Measurements from ENCODE around the gene SLC18A3.

SLC18A3 gene

GRCh38 chr10:49655099-49655498 lies 45.0 kb downstream of the SLC18A3 start:
- Histone ChIP-seq H3K9me3 (no peaks in the 10 kb centered on the region), H3K4me1 (no peaks in the 10 kb centered on the region), H3K27me3 (no peaks in the 10 kb centered on the region), H3K36me3 (no peaks in the 10 kb centered on the region), H3K4me3 (ENCODE audit: low read depth, low read length) (no peak overlapping the region)
- DNase-seq: no peak
- TF ChIP-seq, protein P1, sequence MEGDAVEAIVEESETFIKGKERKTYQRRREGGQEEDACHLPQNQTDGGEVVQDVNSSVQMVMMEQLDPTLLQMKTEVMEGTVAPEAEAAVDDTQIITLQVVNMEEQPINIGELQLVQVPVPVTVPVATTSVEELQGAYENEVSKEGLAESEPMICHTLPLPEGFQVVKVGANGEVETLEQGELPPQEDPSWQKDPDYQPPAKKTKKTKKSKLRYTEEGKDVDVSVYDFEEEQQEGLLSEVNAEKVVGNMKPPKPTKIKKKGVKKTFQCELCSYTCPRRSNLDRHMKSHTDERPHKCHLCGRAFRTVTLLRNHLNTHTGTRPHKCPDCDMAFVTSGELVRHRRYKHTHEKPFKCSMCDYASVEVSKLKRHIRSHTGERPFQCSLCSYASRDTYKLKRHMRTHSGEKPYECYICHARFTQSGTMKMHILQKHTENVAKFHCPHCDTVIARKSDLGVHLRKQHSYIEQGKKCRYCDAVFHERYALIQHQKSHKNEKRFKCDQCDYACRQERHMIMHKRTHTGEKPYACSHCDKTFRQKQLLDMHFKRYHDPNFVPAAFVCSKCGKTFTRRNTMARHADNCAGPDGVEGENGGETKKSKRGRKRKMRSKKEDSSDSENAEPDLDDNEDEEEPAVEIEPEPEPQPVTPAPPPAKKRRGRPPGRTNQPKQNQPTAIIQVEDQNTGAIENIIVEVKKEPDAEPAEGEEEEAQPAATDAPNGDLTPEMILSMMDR (IDR thresholded peaks at IDR 0.05; ENCODE audit: low read depth, low read length): no peak

DNA sequence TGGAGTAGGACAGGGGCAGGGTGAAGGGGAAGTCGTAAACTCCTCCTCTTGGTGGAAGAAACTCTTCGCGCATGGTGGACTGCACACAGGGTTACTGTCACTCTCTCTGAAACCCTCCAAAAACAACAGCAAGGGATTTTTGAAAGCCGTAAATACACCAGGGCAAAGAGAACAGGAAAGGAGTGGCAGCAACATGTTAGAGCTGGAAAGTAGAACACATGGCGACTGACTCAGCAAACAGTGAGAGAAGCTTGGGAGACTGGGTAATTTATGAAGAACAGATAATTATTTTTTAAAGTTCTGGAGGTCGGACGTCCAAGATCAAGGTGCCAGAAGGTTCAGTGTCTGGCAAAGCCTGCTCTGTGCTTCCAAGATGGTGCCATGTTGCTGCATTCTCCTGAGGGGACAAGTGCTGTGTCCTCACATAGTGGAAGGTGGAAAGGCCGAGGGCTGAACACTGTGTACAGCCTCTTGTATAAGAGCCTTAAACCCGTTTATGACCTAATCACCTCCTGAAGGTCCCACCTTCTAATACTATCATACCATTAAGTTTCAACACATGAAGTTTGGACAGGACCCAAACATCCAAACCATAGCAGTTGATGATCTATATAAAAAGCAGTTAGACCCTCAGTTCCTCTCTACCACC lies 46.9 kb downstream of the SLC18A3 start:
- Histone ChIP-seq H3K9me3 (no peaks in the 10 kb centered on the region), H3K36me3 (no peaks in the 10 kb centered on the region), H3K4me1 (no peaks in the 10 kb centered on the region), H3K4me3 (ENCODE audit: low read depth, low read length) (no peak overlapping the region), H3K27me3 (no peaks in the 10 kb centered on the region)
- DNase-seq: no peak
- TF ChIP-seq, protein P1 (IDR thresholded peaks at IDR 0.05; ENCODE audit: low read depth, low read length): no peak

GRCh38 chr10:49657606-49658005 lies 47.5 kb downstream of the SLC18A3 start:
- H3K9me3 ChIP-seq: no peaks in the 10 kb centered on the region
- no peaks in the 10 kb centered on the region for H3K27me3 ChIP-seq
- DNase-seq: no peak
- no peaks in the 10 kb centered on the region for H3K4me1 ChIP-seq
- H3K4me3 ChIP-seq (ENCODE audit: low read depth, low read length): no peak overlapping the region
- no peaks in the 10 kb centered on the region for H3K36me3 ChIP-seq
- TF ChIP-seq, protein P1 (IDR thresholded peaks at IDR 0.05; ENCODE audit: low read depth, low read length): no peak

DNA sequence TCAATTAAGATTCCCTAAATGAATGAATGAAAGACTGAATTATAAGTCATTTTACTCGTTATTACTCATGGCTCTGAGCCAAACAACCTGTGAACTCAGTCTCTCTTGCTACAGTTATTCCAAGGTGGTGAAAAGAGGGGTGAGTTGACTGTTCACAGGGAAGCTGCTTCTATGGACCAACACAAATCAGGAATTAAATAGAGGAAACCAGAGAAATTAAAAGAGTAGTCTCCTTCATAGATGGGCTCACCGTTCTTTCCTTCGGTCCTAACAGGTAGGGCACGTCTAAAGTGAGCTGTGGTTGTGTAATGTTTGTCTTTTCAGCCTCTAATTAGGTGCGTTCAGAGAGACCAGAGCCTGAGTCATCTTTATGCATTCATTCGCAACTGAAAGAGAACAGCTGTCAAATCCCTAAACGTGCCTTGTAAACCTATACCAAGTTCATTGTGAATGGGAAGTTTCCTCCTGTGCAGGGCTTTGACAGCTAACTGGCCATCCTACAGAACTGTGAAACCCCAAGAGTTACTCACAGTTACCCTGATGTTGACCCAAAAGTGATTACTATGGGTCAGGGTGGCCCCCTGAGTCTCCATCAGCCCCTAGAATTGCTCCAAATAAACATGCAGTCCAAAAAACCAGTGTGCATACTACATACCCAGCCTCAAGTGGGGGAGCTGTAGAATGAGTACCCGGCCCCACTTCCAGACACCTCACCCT lies 51.2 kb downstream of the SLC18A3 start:
- no peak for DNase-seq
- Histone ChIP-seq H3K4me3 (ENCODE audit: low read depth, low read length) (no peak overlapping the region), H3K36me3 (no peaks in the 10 kb centered on the region), H3K27me3 (no peaks in the 10 kb centered on the region), H3K4me1 (peaks cover 18% of the 10 kb centered on the region), H3K9me3 (no peaks in the 10 kb centered on the region)
- TF ChIP-seq, protein P1 (IDR thresholded peaks at IDR 0.05; ENCODE audit: low read depth, low read length): no peak

Data from BE2C (cell line).